Endometrium (tissue), 2 donors: ENCODE results near the gene SNX11.

Experiments
- FAIRE-seq: peaks from 2 replicates; lab custom pipeline; 2012; peaks lifted over from hg19 to GRCh38; lab: Jason Lieb, UNC
- donor health status: control.
- donor health status: control.

Gene SNX11

DNA sequence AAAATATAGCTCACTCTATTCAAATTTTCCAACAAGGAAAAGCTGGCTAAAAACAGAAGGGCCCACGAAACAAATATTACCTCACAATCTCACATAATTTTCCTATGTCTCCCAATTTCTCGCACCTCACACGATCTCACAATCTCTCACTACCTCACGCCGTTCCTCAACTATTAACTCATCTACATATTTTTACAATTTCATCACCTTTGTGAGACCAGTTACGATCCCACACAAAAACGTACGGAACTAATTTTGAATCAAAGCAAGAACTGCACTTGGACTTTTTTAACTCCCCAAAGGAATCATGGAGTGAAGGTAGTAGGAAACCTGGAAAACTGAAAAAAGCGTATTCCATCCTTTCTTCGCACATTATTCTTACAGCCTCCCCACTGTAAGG is 7.4 kb upstream of the SNX11 start:
- no peak for FAIRE-seq

DNA sequence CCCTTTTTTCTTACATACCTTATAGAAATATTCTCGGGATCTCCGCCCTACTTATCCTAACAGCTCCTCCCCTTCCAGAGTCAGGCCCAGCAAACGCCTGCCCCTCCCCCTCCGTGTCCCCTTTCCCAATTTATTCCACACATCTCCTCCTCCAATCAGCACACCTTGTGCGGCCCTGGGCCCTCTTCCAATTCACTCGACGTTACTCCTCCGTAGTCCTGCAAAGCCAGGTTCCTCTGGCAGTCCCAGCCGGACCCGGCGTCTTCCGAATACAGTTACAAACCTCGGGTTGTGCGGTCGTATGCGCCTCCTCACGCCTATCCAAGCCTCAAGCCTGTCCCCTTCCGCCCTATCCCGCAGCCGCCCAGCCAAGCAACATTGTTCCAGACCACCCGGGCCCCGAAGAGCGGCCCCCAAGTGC is 7.0 kb upstream of the SNX11 start:
- no peak for FAIRE-seq

DNA sequence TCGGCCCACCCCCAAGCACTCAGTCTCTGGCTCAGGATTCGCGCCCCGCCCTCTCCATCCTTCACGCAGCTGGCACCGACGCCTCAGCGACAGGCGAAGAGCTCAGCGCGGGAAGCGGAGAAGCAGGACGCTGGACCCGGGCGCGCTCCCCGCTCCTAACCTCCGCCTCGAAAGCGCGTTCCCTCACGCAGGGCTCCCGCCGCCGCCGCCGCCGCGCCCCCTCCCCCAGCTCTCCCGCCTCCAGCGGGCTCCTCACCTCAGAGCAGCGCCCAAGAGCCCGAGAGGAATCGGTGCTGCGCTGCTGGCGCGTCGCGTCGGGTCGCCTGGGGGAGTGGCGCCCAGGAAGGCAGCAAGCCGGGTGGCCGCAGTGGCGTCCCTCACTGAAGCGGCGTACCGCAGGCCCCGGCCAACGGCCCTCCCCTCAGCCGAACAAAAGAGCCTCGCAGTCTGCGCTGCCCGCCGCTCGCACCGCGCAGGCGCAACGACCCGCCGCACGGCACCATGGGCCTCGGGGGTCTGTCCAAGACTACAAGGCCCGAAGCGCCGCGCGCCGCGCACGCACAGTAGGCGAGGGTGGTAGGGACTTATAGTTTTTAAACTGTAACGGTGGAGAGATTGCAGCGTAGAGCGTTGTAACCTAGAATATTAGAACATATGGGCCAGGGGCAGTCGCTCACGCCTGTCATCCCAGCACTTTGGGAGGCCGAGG is 6.4 kb upstream of the SNX11 start, which contains the start of gene CBX1:
Gene CBX1, minus strand, starts transcription at position 467 of the 709 bp plus-strand sequence. CDS start 24,474 bp downstream, outside the sequence.
- no peak for FAIRE-seq

DNA sequence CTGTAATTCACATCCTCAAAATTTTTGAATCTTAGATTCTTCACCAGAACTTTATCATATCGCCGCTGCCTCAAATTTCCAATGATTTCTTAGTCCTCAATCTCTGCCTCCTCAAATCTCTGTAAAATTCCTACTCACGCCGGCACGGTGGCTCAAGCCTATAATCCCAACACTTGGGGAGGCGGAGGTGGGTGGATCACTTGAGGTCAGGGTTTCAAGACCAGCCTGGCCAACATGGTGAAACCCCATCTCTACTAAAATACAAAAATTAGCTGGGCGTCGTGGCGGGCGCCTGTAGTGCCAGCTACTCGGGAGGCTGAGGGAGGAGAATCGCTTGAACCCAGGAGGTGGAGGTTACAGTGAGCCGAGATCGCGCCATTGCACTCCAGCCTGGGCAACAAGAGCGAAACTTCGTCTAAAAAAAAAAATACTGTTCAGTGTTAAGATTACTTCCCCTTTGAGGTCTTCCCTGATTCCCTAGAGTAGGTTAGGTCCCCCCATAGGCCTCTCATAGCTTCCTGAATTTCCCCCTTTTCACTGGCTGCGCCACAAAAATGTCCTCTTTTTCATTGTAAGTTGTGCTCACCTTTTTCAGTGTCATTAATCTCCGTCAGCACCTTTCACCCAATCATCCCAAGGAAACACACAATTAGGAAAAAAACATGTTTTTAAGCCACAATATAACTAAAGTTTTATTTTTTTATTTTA is 5.4 kb upstream of the SNX11 start:
- FAIRE-seq = no peak

DNA sequence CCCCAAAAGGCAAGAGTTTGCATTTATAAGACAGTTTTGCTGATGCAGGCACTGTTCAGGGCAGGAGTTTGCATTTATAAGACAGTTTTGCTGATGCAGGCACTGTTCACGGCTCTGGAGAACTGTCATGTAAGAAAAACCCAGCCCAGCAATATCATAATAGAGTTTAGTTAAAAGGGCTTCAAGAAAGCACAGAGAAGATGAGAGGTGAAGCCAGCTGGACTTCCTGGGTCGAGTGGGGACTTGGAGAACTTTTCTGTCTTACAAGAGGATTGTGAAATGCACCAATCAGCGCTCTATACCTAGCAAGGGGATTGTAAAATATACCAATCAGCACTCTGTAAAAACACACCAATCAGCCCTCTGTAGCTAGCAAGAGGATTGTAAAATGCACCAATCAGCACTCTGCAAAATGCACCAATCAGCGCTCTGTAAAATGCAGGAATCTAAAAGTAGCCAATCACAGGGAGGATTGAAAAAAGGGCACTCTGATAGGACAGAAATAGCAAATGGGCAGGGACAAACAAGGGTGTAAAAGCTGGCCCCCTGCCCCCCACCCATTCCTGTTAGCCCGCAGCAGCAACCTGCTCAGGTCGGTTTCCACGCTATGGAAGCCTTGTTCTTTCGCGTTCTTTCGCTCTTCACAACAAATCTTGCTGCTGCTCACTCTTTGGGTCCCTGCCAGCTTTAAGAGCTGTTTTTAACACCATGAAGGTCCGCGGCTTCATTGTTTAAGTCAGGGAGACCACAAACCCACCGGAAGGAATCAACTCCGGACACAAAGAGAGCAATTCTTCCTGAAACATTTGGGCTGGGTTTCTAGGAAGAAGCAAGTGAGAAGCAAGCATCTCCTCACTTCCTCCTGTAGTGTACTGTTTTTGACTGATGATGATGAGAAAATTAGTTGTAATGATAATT is 4.5 kb upstream of the SNX11 start:
- FAIRE-seq = no peak

DNA sequence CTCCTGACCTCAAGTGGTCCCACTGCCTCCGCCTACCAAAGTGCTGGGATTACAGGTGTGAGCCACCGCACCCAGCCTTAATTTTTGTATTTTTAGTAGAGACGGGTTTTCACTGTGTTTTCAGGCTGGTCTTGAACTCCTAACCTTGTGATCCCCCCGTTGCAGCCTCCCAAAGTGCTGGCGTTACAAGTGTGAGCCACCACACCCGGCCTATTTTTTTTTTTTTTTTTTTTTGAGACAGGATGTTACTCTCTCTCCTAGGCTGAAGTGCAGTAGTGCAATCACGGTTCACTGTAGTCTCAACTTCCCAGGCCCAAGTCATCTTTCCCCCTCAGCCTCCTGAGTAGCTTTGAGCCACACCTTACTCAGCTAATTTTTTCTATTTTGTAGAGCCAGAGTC is 3.1 kb upstream of the SNX11 start:
- no peak for FAIRE-seq

DNA sequence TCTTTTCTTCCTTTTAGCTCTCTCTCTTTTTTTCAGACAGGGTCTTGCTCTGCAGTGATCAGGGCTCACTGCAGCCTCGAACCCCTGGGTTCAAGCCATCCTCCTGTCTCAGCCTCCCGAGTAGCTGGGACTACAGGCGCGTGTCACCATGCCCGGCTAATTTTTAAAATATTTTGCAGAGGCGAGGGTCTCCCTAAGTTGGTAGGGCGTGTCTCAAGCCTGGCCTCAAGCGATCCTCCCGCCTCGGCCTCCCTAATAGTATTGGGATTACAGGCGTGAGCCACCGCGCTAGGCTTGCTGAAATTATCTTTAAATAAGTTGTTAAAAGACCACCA is 797 bp upstream of the SNX11 start:
- FAIRE-seq = no peak

DNA sequence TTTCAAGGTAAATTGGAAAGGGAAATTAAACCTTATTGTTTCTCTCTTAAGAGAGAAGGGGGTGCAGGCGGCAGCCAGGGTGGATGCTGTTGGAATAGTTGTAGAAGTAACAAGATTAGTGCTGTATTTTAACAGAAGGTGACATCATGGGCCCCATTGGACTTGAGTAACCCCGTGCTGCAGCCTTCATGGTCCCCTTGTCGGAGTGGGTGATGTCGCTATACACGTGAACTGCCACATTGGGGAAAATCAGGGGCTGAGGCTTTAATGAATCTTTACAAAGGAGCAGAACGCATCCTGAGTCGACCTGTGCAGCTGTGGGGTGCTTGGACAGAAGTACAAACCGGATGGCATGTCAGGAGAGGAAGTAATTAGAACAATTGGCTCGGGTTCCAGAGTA is 3.2 kb downstream of the SNX11 start:
- no peak for FAIRE-seq

DNA sequence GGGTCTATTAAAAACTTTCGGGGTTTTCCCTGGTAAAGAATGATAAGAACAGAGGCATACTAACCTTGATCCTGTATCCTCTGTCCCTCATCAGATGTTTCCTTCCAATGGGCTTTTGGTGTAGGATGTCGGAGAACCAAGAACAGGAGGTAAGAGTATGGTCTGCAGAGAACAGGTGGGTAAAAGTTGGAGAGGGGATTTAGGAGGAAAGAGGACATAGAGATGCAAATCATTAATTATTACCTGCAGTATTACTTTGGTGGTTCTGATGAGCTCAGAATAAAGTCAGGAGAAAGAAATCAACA is 4.3 kb downstream of the SNX11 start:
- no peak for FAIRE-seq

DNA sequence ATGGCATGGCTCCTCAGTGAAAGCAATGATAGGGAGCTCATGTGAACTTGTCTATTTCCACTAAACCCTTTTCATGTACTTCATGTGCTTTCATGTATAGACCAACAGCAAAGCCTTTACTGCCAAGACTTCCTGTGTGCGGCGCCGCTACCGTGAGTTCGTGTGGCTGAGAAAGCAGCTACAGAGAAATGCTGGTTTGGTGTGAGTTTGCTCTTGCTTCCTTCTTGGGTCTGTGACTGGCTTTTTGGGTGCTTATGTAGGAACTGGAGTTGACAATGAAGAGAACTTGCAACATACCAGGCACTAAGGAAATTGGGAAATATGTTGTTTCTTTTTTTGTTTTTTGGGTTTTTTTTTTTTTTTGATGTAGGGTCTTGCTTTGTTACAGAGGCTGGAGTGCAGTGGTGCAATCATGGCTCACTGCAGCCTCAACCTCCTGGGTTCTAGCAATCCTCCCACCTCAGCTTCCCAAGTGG is 5.7 kb downstream of the SNX11 start:
- no peak for FAIRE-seq

DNA sequence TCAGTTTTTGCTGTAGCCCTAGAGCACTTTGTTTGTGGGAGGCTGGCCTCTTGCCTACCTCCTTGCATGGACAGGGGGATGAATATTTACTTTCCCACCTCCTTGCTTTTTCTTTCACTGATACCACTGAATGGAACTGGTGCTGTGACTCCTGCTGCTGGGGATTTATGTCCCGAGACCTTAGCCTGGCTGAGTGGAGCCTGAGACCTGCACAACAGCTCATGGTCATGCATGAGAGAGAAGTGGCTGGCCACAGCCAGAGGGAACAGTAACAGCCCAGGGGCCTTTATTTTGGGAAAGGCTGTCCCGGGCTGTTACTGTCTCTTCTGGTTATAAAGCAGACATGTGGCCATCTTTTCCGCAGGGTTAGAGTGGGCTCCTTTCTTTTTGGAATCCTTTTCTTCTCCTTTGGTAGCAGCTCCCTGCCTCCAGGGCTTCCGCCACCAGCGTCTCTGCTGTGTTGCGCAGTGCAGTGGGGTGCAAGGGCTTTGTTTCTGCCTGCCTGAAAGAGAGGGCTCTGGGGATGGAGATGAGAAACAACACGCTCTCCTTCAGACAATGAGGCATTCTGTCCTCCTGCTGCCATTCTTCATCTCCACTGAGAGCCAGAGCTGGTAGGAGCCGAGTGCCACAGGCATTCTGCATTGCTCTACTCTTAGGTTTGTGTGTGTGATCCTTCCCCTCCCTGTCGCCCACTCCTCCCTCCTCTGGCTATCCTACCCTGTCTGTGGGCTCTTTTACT is 14.5 kb downstream of the SNX11 start:
- no peak for FAIRE-seq

DNA sequence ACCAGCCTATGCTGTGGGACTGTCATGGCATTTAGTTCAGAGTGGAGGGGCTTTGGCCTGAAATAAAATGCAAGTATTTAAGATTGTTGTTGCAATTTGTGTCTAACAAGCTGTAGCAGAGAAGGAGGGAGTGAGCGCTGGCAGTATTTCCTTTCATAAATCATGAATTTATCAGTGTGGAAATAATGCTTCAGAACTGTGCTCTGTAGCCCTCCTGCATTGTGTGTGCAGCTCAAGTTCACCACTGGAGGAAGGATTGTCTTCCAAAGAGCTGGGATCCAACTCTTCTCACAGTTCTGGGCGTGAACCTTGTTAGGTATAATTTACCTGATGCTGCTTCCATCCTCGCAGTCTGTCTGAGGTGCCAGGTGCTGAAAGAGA is 15.1 kb downstream of the SNX11 start:
- no peak for FAIRE-seq

DNA sequence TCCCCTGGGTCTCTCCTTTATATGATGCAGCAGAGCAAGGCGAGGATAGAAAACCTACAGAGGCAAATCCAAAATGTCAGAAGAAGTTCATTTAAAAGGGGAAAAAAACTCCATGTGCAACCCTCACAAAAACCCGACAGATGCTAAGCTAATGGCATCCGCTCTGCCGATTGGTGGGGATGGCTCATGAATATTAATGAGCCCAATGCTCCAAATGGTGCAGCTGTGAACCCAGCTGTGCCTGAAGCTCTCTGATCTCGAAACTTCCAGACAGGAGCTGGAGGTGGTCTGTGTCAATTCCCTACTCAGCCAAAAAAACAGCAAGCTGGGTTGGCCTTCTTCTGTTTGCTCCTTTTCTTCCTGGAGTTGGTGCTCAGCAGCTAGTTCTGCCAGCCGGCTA is 15.5 kb downstream of the SNX11 start:
- no peak for FAIRE-seq

DNA sequence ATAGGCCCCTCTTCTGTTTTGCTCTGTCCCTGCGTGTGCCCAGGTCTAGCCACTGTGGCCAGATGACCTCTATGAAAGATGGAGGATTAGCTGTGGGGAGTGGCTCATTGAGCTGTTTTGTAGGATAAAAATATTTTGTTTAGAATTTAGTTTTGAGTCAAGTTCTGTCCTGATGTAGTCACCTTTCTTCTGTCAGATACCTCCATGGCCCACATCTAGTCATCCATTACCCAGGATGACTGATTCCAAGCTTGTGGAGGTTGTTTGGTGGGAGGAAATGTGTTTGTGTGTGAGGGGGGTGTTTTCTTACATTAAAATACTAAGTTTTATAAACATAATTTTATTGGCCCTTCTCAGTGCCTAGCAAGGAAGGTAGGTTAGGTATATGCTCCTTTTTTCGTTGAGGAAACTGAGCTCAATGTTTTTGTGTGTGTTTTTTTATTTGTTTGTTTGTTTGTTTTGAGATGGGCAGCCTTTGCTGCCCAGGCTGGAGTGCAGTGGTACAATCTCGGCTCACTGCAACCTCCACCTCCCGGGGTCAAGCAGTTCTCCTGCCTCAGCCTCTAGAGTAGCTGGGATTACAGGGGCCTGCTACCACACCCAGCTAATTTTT is 16.3 kb downstream of the SNX11 start:
- FAIRE-seq = no peak

DNA sequence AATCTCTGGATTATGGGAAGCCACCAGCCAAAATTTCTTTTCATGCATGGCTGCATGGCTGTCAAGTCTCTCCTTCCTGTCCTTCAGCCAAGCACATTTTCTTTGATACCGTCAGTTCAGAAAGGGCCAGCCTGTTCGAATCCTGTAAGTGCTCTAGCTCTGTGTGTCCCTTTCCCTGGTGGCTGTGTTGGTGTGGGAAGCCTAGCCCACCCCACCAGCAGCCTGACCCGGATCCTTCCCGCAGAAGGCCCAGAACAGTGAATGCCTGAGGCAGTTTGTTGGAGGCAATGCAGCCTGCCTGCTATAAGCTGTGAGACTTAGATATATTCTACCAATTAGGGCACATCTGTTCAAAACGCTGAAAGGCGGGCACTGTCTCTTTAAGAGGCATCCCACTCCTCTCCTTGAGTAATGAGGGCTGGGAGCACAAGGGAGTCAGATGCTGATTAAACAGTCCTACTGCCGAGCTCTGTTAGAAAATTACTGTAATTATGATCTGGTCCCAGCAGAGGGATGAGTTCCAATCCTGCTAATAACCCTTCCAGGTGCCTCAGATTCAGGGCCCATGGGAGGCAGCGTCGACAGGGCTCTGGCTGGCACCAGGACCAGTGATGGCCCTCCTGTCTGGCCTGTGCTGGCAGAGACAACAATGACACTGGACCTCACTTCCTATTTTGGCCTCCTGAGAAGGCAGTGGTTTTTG is 18.4 kb downstream of the SNX11 start:
- FAIRE-seq = no peak

DNA sequence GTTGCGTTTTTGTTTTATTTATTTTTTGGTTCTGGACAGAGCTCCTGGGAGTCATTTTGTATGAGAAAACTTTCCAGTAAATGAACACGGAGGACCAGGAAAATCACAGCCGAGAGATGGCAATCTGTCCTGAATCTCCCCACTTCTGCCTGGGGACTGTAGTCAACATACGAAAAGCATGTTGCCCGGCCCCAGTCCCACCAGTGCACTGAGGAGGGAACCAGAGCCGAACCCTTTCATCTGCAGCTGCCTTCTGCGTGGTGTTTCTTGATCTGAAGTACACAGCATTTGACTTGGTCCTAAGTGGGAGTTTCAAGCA is 18.9 kb downstream of the SNX11 start:
- FAIRE-seq = no peak

DNA sequence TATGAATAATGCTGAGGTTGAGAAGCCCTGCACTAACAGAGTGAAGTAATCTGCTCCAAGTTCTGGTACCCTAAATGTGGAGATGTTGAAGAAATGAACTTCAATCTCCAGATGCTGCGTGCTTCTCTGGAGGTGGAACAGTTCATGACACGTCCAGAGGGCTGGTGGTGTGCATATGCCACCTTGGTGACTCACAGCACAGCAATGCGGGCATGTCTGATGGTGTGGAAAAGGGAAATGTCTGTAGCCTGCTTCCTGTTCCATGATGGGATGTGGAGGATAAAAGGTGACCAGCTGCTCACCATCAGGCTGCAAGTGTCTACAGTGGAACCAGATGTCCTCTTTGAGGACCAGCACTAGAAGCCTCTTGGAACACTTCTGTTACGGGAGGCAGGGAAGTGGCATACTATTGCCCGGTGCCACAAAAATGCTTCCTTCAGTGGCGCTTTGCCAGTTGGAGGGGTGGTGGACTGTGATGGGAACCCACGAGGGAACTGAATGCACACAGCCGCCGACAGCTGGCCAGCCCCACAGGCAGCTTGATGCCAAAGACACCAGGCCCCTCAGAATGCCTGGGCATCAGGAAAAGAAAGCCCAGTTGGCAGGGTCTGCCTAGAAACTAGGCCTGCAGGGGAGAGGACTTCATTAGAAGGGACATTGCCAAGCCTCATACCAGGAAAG is 19.9 kb downstream of the SNX11 start:
- no peak for FAIRE-seq

DNA sequence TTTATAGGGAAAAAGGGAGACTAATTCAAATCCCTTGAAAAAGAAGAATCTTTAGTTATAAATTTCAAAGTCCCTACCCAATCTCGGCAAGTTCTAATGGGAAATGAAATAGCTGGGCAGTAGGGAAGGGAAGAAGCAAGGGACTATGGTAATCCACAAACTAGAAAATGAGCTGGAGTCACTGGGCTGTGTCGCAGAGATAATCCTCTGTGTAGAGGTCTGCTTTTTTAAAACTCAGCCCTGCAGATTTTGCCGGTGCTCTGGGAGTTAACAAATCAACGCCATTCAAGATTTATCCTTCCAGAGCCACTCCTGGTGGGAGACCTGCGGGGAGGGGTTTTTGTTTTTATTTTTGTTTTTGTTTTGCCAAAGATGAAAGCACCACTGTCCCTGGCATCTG is 20.8 kb downstream of the SNX11 start:
- FAIRE-seq = no peak

DNA sequence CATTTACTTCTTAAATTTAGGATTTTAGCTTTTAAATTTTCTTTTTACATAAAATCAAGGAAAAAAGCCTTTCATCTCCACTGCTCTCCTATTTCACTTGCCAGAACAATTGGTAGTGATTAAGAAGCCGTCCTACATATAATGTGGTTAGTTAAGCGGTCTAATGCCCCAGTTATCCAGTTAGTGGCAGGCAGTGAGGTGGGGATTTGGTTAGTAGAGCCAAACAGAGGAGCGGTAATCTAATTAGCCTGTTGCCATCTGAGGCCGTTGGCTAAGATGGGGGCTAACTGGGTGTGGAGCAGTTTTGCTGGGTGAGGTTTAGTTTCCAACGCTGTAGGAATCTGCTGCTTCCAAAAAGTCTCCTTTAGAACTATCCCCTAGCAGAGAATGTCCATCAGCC is 22.4 kb downstream of the SNX11 start:
- FAIRE-seq = no peak

DNA sequence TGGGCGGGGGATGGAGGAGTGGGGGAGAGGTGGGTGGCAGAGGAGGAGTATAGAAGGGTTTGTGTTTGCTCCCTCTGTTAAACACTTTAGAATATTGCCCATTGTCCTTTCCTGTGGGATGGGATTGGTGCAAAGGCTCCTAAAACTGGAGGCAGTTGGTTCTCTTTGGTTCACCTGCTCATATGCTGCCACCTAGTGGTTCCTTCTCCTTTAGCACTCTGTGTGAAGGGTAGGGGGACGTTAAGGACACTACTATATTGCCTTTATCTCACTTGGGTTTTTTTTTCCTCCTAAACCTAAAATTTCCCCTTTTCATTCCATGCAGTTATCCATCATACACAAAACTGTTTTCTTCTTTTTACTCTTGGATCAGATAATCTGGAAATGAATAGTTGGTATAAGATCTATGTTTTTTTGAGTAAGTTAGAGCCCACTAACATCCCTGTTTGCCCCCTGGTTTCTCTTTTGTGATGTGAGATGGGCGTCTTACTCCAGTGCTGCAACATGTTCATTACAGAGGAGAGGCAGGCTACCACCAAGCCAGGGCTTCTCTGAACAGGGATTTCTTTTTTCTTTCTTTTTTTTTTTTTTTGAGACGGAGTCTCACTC is 23.8 kb downstream of the SNX11 start:
- FAIRE-seq = no peak
